NCI-H2081 (cell line): Measurements from ENCODE around the gene FMNL1.
"Not testable (repeated sequence)": the region's sequence is repeated elsewhere in the genome, so short reads cannot be mapped to it uniquely, and the experiment has no call there.

Source experiments
- DNase-seq, 2 experiments: peaks; one replicate each; lab custom pipeline; 2025; lab: John Stamatoyannopoulos, UW

The FMNL1 gene

DNA sequence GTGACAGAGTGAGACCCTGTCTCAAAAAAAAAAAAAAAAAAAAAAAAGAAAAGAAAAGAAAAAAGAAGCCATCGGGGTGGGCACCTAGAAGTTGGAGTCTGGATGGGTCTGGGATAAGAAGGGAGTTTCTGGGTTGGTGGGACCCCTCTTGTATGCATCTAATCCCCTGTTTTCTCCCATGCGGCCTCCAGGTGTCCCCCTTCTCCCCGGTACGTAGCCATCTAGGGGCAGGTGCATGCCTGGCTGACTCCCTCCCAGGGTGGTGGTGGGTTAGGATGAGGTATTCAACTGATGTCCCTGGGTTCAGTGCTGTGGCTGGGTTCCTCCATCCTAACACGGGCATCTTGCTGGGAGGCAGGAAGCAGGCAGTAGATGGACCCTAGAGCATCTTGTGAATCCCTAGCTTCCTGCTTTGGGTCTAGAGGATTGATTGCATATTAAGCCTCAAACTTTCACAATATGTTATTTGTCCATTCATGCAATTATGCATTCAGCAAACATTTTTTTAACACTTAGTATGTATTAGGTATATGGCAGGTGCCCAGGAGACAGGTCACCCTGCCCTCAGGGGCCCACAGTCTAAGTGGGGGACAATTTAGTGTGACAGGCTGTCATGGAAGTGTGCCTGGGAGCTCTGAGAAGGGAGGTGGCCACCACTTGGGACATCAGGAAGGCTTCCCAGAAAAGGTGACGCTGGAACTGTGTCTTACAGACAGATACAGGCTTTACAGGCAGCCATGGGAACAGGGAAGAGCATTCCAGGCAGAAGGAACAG, 13.1 kb downstream of the FMNL1 start:
- peak; percentile 62 to 68 for DNase-seq

DNA sequence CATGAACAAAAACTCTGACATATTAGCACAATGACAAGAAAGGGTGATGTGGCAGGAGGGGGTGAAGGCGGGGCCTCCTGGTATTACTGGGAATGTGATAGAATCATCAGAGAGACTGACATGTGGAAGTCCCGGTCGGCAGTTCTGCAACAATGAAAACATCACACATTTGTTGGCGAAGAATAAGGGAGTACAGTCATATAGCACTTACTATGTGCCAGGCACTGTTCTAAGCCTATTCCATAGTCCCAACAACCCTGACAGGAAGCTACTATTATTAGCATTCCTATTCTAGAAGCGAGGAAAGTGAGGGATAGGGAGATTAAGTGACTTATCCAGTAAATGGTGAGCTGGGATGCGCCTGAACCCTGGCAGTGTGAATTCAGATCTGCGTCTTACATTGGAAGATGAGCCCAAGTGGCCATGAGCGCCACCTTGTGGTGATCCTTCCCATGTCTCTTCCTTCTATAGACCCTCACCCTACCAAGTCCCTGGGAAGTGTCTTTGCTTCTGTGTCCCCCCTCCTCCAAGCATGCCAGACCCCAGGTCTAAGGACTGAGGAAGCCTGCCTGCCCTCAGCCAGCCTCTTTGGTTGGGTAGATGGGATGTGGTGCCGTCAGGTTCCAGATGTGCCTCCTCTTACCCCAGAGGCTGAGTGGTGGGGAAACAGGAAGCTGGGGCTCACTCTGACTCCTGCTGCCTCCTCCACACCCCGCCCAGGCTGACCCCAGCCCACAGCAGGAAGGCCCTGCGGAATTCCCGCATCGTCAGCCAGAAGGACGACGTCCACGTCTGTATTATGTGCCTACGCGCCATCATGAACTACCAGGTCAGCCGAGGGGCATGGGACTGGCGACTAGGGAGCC, 14.0 kb downstream of the FMNL1 start:
- peak; percentile 48 to 58 for DNase-seq

DNA sequence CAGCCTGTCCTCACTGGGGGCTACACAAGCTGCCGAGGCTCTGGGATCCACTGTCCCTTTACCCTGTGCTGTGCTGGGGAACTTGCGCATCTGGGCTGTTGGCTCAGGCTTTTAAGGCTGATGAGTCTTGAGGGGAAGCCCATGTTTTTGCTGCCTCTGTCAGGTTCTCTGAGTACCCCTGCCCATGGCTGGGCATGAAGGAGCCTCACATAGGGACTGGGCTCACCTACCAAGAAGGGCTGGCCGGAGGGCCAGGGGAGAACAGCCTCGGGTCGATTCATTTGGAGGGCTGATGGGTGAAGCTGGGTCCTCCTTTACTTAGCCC, 14.6 kb downstream of the FMNL1 start:
- no peak for DNase-seq

DNA sequence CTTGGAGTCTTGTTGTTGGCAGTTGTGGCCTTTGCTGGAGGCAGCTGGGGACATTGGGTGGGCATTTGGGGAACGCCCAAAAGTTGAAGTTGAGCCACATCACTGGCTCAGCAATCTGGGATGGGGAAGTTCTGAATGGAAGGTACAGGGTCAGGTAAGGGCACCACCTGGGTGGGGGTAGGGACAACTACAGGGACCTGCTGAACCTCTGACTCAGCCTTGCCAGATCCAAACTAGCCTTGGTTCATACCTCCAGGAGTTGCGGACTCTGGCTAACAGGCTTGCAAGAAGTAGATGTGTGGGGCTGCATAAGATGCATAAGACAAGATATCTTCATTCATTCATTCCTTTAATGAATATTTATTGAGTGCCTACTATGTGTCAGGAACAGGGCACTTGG, 16.0 kb downstream of the FMNL1 start:
- no peak for DNase-seq

DNA sequence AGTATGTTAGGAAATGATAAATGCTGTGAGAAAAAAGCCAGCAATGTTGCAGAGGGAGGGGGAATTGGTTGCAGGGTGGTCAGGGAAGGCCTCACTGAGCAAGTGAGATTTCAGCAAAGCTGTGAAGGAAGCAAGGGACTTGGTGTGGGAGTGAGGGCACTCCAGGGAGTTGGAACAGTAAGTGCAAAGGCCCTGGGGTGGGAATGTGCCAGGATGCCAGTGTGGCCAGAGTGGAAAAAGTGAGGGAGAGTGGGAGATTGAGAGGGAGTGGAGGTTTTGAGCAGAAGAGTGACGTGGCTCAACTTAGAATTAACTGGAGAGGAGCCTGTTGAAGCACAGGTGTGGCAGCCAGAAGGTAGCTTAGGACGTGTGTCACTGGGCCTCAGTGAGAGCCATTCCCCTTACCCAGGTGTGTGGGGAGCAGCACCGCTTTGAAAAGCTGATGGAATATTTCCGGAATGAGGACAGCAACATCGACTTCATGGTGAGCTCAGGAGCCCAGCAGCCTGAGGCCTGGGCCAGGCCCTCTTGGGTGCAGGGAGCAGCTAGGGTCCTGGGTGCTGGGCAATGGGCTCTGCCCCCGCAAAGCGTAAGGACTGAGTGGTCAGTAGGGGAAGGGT, 16.6 kb downstream of the FMNL1 start:
- no peak for DNase-seq

DNA sequence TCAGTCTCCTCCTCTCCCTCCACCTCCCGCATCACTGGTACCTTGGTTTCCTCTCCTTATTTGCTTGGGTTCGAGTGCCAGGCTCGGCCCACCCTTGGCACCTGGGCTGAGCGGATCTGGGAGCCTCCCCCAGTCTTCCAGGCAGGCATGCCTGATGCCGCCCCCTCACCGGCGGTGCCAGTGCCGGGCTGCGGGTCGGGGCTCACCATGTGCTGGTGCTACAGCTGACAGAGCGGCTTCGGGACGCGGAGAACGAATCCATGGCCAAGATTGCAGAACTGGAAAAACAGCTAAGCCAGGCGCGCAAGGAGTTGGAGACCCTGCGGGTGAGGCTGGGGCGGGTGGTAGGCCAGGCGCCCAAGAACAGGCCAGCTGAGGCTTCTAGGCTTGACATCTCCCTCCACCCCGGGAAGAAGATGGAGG, 19.2 kb downstream of the FMNL1 start:
- no peak for DNase-seq

DNA sequence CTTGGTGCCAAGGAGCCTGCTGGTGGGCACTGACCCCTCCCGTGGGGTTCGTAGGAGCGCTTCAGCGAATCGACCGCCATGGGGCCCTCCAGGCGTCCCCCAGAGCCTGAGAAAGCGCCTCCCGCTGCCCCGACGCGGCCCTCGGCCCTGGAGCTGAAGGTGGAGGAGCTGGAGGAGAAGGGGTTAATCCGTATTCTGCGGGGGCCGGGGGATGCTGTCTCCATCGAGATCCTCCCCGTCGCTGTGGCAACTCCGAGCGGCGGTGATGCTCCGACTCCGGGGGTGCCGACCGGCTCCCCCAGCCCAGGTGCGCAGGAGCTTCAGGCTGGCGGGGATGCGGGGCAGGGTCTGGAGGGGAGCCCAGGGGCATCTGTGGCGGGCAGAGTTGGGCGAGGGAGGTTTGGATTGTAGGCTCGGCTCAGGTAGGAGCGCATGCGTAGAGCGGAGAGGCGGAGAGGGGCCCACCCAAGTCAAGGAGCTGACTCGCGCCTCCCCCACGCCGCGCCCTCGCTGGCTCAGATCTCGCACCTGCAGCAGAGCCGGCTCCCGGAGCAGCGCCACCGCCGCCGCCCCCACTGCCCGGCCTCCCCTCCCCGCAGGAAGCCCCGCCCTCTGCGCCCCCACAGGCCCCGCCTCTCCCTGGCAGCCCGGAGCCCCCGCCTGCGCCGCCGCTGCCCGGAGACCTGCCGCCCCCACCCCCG, 19.8 kb downstream of the FMNL1 start:
- DNase-seq: peak; percentile 62 to 79

DNA sequence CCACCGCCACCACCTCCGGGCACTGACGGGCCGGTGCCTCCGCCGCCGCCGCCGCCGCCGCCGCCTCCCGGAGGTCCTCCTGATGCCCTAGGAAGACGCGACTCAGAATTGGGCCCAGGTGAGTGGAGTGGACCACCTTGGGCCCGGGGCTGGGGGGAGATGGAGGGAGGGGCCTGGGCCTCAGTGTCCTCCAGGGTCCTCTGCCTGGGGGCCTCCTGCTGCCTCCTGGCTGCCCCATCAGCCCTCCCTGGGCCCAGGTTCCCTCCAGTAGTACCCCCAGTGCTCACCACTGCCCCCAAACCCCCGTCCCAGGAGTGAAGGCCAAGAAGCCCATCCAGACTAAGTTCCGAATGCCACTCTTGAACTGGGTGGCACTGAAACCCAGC, 20.3 kb downstream of the FMNL1 start:
- DNase-seq: no peak

DNA sequence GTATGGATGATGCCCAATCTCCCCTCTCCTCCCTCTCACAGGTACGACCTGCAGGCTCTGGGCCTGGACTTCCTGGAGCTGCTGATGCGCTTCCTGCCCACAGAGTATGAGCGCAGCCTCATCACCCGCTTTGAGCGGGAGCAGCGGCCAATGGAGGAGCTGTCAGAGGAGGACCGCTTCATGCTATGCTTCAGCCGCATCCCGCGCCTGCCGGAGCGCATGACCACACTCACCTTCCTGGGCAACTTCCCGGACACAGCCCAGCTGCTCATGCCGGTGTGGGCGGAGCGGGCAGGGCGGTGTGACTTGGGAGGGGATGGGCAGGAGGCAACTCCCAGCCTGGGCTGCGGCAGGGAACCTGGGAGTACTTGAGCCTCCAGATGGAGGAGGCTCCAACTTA, 22.1 kb downstream of the FMNL1 start:
- no peak for DNase-seq

DNA sequence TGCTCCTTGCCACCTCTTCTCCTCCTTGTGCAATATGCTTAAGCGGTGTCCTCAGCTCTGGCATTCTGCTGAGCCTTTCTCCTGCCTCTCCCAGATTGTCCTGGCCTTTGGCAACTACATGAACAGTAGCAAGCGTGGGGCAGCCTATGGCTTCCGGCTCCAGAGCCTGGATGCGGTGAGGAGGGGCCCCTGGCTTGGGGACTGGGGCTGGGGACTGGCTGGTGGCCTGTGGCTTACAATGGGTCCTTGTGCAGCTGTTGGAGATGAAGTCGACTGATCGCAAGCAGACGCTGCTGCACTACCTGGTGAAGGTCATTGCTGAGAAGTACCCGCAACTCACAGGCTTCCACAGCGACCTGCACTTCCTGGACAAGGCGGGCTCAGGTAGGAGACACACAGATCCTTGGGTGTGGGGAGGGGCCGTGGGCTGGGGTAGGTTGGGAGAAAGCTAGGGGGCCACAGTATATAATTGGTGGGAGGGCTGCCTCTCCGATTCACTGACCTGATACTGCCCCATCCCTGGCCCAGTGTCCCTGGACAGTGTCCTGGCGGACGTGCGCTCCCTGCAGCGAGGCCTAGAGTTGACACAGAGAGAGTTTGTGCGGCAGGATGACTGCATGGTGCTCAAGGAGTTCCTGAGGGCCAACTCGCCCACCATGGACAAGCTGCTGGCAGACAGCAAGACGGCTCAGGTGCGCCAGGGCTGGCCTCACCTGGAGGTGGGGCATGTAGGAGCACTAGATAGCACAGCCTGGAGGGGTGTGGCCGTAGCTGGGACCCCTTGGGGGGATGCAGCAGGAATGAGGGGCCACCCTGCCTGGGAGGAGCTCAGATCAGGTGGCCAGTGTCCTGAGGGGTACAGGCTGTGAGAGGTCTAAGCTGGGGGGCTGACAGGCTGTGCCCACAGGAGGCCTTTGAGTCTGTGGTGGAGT, 23.3 kb downstream of the FMNL1 start:
- DNase-seq: no peak

DNA sequence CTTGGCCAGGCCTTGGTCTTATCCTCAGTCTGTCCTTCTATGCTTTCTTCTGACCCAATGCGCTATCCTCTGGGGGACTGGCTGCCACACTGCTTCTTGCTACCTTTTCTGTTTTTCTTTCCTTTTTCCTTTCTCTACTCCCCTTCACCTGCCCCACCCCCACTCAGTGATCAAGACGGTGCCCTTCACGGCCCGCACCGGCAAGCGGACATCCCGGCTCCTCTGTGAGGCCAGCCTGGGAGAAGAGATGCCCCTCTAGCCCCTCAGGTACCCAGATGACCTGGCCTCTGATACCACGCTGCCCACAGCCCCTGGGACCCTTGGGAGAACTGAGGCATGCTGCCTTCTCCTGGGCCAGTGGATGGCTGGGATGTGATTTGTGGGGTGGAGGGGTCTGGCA, 24.7 kb downstream of the FMNL1 start:
- DNase-seq: no peak

DNA sequence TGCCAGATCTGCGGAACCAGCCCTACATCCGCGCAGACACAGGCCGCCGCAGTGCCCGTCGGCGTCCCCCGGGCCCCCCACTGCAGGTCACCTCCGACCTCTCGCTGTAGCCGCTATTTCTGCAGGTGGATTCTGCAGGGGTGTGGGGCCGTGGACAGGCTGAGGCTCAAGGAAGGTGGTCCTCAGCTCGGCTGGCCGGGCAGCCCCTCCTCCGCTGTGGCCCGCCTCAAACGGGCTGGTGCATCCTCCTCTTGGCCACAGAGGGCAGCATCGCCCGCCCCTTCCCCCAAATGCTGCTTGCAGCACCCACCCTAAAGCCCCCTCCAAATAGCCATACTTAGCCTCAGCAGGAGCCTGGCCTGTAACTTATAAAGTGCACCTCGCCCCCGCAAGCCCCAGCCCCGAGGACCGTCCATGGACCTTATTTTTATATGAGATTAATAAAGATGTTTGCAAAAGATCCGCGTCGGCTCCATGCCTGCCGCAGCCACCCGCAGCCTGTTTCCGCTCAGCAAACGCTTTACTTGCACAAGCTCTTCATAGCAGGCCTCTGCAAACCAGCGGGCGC, 25.3 kb downstream of the FMNL1 start:
- DNase-seq: peak in 1 of 2 experiments; percentile 64

DNA sequence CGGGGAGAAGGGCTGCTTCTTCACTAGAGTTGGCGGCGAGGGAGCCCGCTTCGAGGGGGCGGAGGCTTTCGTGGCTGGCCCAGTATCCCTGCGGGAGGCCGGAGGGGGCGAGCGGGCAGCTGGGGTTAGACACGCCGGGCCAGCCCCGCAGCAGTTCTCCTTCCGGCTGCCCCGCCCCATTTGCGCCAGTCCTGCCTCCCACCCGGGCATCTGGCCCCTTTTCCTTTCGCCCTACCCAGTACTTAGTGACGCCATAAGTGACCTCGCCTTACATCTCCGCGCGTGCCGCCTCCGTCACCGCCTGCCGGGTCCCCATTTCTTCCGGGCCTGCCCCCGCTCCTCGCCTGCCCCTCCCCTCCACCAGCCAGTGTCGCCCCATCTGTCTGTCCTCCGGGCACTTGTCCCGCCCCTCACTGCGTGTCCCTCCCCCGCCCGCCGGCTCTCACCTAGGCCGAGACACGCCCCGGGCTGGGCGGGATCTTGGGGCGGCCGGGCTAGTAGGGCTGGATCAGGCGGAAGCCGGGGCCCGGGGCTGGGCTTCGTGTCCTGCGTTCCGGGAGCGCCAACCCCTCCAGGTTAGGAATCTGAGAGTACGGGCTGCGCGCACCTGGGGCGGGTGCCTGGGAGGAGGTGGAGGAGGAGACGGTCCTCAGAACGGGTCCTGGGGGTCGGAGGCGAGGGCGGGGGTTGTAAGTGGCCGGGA, 25.9 kb downstream of the FMNL1 start:
- peak; percentile 98 for DNase-seq

DNA sequence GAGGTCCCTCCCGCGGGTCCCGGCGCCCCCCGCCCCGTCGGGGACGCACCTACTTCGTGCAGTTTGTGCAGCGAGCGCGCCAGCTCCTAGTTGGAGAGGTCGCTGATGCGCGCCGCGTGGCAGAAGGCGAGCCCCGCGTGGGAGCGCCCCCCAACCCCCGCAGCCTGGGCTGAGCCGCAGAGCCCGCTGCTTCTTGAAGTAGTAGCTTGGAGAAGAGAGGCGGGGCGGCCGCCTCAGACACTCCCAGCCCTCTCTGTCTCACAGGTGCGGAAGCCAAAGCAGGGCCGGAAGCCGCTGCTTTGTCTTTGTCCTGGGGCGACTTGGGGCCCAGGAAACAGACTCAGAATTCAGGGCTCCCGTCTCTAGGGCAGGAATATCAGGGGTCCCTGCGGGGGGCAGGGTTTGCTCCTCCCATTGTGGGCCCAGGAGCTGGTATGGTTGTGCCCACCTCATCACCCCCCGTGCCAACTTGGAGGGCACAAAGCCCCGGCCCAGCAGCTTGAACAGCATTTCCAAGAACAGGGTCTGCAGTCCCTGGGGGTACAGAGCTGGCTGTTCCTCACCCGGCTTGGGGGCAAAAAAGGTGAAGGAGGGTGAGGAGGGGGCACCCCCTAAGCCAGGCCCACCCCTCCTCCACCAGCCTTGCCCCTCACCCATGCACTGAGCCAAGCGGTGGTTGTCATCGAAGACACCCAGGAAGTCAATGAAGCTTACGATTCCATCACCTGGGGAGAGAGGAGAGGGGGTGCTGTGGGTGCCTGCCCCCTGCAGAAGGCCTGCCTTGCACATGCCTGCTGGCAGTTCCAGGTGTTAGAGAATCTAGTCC, 26.7 kb downstream of the FMNL1 start:
- peak; percentile 43 to 70 for DNase-seq

DNA sequence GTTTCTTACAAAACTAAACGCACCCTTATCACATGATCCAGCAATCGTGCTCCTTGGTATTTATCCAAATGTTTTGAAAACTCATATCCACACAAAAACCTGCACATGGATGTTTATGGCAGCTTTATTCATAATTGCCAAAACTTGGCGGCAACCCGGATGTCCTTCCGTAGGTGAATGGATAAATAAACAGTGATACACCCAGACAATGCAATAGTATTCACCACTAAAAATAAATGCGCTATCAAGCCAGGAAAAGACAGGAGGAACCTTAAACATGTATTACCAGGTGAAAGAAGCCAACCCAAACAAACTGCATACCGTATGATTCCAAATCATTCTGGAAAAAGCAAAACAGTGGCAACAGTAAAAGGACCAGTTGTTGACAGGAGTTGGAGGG, 30.2 kb downstream of the FMNL1 start:
- DNase-seq: peak; percentile 19 to 68

DNA sequence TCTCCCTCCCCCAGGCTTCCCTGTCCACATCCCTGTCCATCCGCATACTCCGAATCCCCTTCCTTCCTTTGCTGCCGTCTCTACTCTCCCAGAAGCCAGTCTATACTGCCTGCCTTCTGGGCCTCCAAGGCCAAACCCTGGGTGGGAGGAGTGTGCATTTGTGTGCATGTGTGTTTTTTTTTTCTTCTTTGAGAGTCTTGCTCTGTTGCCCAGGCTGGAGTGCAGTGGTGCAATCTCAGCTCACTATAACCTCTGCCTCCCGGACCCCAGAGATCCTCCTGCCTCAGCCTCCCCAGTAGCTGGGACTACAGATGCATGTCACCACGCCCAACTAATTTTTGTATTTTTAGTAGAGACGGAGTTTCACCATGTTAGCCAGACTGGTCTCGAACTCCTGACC, 31.6 kb downstream of the FMNL1 start:
- DNase-seq: not testable (repeated sequence)

DNA sequence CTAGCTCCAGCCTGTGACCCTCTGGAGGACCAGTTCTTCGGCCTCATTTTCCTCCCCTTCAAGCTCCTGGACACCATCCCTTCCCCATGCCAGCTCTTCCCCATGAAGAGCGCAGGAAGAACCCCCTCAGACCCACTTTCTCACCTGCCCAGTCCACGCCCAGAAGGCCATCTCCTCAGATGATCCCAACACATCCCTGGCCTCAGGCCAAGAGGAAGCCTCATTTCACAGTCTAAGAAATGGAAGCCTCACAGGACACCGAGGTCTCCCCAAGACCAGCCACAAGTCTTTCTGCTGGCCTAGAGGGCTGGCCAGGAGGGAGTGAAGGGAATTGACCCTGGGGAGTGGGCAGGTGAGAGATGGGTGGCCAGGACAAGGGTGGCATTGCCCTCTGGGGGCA, 32.2 kb downstream of the FMNL1 start:
- no peak for DNase-seq

DNA sequence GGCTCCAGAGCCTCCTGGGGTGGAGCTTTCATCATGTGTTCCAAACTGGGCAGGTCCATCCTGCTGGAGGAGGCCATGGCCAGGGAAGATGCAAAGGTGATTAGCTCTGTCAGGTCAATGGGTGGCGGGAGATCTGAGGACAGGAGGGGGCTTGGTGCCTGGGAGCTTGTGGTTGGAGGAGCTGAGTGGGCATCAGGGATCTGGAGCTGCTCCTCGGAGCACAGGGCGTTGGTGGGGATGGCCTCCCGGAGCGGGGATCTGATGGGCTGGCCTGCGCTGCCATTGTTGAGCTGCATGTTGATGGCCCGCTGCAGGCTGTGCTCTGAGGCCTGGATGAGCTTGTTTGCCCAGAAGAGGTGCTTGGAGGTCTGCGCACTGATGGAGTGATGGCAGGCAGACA, 33.7 kb downstream of the FMNL1 start:
- no peak for DNase-seq
